GM21528 (cell line): ENCODE data around the gene RASGEF1C.
"Not testable (repeated sequence)": the region's sequence is repeated elsewhere in the genome, so short reads cannot be mapped to it uniquely, and the experiment has no call there.

ENCODE experiments used
- ATAC-seq: cut with Tn5 transposase; IDR thresholded peaks from one replicate; pipeline ENCODE4 v1.9.1; 2021; ENCODE audit warnings: mild to moderate bottlenecking, moderate library complexity; ENCODE audit not compliant: unreplicated experiment, low FRiP score

Gene RASGEF1C

DNA sequence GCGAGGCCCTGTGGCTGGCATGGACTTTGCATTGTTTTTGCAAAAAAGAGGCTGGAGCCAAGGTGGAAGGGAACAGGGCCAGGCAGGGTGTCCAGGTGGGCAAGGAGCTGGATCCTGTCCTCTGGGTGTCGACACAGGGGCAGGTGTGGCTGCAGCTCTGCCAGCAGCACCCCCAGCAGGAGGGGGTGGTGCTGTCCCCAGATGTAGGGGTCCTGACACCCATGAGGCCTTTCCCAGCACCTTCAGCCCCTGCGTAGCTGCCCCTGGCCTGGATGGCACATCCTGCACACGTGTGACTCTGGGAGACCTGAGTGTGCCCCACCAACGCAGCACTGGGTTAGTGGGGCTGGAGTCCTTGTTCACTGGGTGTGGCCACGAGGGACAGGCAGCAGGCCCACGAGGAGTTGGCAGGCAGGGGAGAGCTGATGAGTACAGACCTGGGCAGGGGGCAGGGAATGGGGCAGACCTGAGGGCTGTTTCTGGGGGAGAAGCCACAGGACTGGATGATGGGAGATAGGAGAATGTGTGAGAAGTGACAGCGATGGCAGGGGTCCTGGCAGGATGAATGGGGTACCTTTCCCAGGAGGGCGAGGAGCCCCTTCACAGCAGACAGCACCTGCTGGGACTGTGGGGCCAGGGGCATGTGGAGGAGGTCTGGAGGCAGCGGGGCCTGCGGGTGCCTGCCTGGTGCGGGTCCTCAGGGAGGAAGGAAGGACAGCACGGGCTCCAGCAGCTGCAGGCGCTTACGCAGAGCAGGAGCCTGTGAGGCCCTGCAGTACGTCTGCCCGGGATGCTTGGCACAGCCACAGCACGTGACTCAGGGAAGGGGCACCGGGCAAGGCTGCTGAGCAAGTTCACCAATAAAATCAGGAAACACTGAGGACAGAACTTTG is 3.6 kb upstream of the RASGEF1C start:
- no peak for ATAC-seq

DNA sequence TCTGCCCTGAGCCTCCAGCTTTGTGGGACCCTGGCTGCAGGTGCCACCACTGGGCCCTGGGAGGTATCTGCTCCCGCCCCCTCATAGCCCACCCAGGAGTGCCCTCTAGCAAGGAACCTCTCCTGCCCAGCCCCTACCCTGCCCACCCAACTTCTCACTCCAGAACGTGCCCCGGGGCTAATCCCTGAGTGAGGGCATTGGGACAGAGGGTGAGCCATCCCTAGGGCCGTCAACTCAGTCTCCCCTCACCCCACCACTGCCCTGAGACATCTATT is 2.7 kb upstream of the RASGEF1C start:
- ATAC-seq = no peak

DNA sequence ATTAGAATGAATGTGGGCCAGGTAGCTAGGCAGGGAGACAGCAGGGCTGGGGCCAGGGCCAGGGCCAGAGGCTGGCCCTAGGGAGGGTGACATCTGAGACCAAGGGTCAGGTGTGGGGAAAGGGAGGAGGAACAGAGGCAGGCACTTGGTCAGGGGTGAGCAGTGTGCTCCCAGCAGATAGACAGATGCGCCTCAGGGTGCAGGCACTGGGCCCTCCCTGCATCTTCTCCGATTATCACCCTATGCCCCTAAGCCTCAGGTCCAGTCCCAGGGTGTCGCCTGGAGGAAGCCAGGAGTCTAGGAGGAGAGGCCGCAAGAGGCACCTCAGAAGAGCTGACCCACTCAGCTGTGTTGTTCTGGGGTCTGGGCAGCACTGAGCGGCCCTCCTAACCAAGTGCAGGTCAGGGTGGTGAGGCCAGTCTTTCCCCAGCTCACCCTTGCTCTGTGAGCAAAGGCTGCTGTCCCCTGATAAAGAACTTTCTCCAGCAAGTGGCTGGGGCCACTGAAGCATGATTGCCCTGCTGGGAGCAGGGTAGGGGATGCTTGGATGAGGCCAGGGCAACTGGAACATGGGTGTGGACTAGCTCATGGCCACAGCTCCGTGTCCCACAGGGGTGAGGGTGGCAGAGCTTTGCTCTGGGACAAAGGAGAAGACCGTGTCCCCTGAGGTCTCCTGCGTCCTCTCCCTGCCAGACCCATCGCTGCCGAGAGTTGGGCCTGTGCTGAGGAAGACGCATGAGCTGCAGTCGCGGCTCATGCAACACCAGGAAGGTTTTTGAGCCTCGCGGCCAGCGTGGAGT is 2.1 kb upstream of the RASGEF1C start:
- no peak for ATAC-seq

- ATAC-seq = not testable (repeated sequence)
These were observed 1.1 kb upstream of the RASGEF1C start for GRCh38 chr5:180210077-180210476.

DNA sequence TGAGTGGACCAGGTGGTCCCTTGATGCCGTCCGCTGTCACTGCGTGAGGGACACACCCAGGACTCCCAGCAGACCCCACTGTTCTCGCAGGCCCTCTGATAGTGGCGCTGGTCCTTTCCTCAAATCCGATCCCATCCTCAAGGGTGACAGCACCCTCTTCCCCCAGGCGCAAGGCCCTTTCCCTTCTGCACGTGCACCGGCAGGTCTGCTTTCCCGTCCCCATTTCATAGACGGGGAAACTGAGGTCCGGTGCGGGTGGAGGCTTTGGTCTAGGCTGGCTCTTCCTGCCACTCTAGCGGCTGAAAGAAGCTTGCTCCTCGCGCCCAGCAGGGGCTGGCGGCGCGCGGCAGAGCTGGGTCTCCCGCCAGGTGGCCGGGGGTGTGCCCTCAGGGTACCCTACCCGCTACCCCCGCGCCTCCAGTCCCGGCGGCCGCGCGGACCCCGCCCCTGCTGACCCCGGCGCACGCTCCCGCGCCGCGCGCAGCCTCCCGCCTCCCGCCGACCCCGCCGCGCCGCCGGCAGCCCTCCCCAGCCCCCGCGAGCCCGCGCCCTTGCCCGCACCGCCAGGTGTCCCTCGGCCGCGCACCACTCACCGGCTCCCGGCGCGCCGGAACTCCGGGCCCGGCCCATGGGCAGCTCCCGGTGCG is 453 bp downstream of the RASGEF1C start:
- no peak for ATAC-seq

- ATAC-seq = no peak
These were observed 975 bp downstream of the RASGEF1C start for GRCh38 chr5:180208038-180208434.

- no peak for ATAC-seq
These were observed 1.4 kb downstream of the RASGEF1C start for GRCh38 chr5:180207593-180207992.

- no peak for ATAC-seq
These were observed 2.0 kb downstream of the RASGEF1C start for GRCh38 chr5:180206993-180207392.

DNA sequence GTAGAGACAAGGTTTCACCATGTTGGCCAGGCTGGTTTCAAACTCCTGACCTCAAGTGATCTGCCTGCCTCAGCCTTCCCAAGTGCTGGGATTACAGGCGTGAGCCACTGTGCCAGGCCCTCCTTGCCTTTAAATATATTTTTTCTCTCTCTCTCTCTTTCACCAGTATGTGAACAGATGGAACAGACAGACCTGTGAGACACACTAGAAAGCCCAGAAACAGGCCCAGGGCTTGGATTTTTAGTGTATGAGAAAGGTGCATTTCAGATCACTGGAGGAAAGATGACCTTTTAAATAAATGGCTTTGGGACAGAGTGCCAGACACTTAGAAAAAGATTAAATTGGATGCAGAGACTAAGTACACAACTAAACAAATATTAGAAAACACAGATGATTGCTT is 3.1 kb downstream of the RASGEF1C start:
- ATAC-seq = no peak

- ATAC-seq = no peak
These were observed 4.7 kb downstream of the RASGEF1C start for GRCh38 chr5:180204276-180204819.

- no peak for ATAC-seq
These were observed 6.0 kb downstream of the RASGEF1C start for GRCh38 chr5:180202939-180203573.

DNA sequence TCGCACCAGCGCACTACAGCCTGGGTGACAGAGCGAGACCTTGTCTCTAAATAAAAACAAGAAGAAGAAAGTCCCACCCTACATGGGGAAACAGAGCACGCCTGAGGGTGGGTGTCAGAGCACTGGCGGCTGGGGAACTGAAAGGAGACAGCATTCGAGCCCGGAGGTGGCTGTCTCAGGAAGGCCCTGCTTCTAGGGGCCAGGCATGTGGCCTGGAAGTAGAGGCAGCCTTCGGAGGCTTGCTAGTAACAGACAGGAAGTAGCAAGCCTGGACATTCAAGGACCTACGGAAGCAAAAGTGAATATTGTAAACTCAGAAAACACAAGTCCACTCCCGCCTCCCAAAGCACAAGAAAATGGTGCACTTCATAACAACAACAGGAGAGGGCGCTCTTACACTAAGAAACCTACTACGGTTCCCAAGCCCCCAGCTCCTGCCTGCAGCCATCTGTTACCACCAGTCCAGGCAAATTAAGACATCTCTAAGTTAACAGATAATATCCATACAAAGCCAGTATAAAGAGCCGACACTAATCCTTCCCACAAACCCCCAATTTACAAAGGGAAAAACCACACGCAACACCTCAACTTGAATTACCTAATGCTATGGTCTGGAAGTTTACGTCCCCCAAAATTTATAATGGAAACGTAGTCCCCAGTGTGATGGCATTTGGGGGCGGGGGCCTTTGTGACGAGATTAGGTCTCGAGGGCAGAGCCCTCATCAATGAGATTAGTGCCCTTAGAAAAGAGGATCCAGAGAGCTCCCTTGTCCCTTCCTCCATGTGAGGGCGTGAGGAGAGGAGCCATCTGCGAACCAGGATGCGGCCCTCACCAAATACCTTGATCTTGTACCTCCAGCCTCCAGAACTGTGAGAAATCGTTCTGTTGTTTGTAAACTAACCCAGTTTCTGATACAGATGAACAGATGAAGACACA is 7.7 kb downstream of the RASGEF1C start:
- no peak for ATAC-seq

DNA sequence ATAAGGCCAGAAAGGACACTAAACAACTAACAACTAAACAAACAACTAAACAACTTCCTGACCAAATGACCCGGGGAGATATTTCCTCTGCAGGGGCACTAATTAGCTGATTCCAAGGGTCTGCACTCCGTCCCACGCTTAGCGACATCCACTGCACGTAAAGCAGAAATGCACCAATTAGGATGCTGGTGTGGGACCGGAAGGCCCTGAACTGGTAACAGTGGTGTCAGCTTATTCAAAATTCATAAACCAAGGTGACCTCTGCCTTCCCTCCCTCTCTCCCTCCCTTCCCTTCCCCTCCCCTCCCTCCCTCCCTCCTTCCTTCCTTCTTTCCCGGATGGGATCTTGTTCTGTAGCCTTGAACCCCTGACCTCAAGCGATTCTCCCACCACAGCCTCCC is 9.6 kb downstream of the RASGEF1C start:
- ATAC-seq = no peak

GRCh38 chr5:180198208-180198607 is 10.8 kb downstream of the RASGEF1C start:
- ATAC-seq = no peak

GRCh38 chr5:180197016-180197702 is 11.9 kb downstream of the RASGEF1C start:
- ATAC-seq = no peak

GRCh38 chr5:180194410-180195345 is 14.3 kb downstream of the RASGEF1C start:
- ATAC-seq = no peak

DNA sequence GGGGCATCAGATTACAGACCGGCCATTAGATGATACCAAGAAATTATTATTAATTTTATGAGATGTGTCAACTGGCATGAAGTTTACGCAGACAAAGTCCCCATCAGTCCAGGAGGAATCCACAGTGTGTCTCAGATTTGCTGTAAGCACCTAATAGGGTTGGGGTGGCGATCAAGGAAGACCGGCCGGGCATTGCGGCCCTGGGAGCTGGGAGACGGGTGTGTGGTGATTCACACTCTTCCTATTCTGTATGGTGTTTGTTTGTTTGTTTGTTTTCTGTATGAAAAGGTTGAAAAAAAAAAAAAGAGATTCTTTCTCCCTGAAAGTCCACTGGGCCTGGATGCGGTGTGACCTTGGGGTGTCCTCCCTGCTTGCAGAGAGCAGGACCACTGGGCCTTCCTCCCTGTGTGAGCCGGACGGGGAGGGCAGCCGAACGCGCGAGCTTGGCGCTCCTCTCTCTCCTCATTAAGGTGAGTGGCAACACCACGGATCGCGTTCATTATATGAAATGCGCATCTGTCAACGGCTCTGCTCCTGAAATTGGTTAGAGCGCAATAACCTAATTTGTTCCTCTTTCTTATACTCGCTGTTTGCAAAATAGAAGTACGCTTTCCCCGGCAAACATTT is 15.1 kb downstream of the RASGEF1C start:
- ATAC-seq = no peak
